Panc1 (cell line): ENCODE data around the gene CARNS1. TPM values are rescaled to one million over a fixed set of nuclear protein-coding genes. Genes with fewer than 3 reads are reported as not detected.
"Not testable (repeated sequence)": the region's sequence is repeated elsewhere in the genome, so short reads cannot be mapped to it uniquely, and the experiment has no call there.

ENCODE experiments used
- ATAC-seq: fragments of 200-7000 bp; cut with Tn5 transposase; 2 replicates; pipeline ENCODE4 v1.9.1; 2020; ENCODE audit warnings: mild to moderate bottlenecking, moderate library complexity
- BruUV-seq: library from RNA; stranded (reverse); fragments of 400-500 nt; replicated peaks from 2 replicates; lab custom pipeline; 2021; lab: Mats Ljungman, UMichigan
- CTCF ChIA-PET: fragments of 300-600 bp; sonication (Branson Sonifier 250); formaldehyde crosslinking; loops from one replicate; lab custom pipeline; 2022; ENCODE audit warnings: antibody characterized with exemption; lab: Charles Lee
- POLR2A ChIA-PET: fragments of 300-600 bp; sonication (Branson Sonifier 250); formaldehyde crosslinking; loops from one replicate; lab custom pipeline; 2022; ENCODE audit warnings: antibody characterized with exemption; lab: Charles Lee
- DNase-seq: peaks from one replicate; pipeline ENCODE4 v3.0.0-alpha.2; 2010; ENCODE audit warnings: low read depth, low spot score
- H3K27ac ChIP-seq: 2 replicates; pipeline ENCODE4 v1.5.1; 2011; ENCODE audit warnings: mild to moderate bottlenecking, low read length, inconsistent platforms
- H3K27me3 ChIP-seq: fragments of 200-500 bp; sonication (Bioruptor generic); 2 replicates; pipeline ENCODE4 v1.6.0; 2014; ENCODE audit warnings: low read length, inconsistent platforms; ENCODE audit not compliant: control insufficient read depth, insufficient read depth
- H3K36me3 ChIP-seq: fragments of 200-500 bp; sonication (Bioruptor generic); 2 replicates; pipeline ENCODE4 v1.5.1; 2014; ENCODE audit warnings: inconsistent platforms, mild to moderate bottlenecking, low read length, moderate library complexity; ENCODE audit not compliant: control insufficient read depth, insufficient read depth
- H3K4me1 ChIP-seq: 2 replicates; pipeline ENCODE4 v1.5.1; 2011; ENCODE audit warnings: inconsistent platforms, mild to moderate bottlenecking, low read length, moderate library complexity; ENCODE audit not compliant: control insufficient read depth, insufficient read depth
- H3K4me3 ChIP-seq, 2 experiments: 2 replicates each; pipeline ENCODE4 v1.5.1; 2011 to 2012; ENCODE audit warnings: low read depth in 2 of 2, low read length in 2 of 2, mild to moderate bottlenecking in 2 of 2, inconsistent platforms in 1 of 2, moderate library complexity in 1 of 2
- H3K9me3 ChIP-seq: fragments of 200-500 bp; sonication (Bioruptor generic); 2 replicates; pipeline ENCODE4 v1.5.1; 2014; ENCODE audit warnings: low read depth, mild to moderate bottlenecking, inconsistent platforms, low read length, moderate library complexity; ENCODE audit not compliant: control insufficient read depth, insufficient read depth
- POLR2AphosphoS5 ChIP-seq: IDR thresholded peaks from 2 replicates; pipeline ENCODE4 v1.6.1; 2012; ENCODE audit warnings: mild to moderate bottlenecking, low read depth, low read length, moderate library complexity
- SIN3A ChIP-seq: IDR thresholded peaks from 2 replicates; pipeline ENCODE4 v1.6.1; 2012; ENCODE audit warnings: low read depth, mild to moderate bottlenecking, low read length, moderate library complexity, borderline replicate concordance; ENCODE audit not compliant: insufficient read depth
- TCF7L2 ChIP-seq: IDR thresholded peaks from 2 replicates; pipeline ENCODE4 v1.6.1; 2011; ENCODE audit warnings: mild to moderate bottlenecking, low read depth, low read length, inconsistent platforms
- in situ Hi-C: cut with HindIII; loops from 2 replicates; pipeline ENCODE4 v1.10.0; 2016; ENCODE audit warnings: low sequenced_read_pairs, low pct_unique_long_range_greater_than_20kb
- intact Hi-C: fragments of 100-400 bp; cut with micrococcal nuclease; formaldehyde crosslinking; loops from one replicate; pipeline ENCODE4 v1.10.0; 2022; ENCODE audit not compliant: unreplicated experiment
- total RNA-seq: library from RNA; stranded (reverse); gene quantifications from one replicate; pipeline ENCODE4 v1.2.1, GENCODE V29; 2021; ENCODE audit not compliant: unreplicated experiment
- TF ChIP-seq, protein P1 (sequence below): fragments of 450-650 bp; IDR thresholded peaks from 2 replicates; pipeline ENCODE4 v1.5.1; 2017; ENCODE audit warnings: mild to moderate bottlenecking
- TF ChIP-seq, protein P2 (sequence below), 2 experiments: IDR thresholded peaks; 2 replicates each; pipeline ENCODE4 v1.6.1; 2011 to 2012; ENCODE audit warnings: low read depth in 2 of 2, control low read depth in 1 of 2, low read length in 1 of 2, mild to moderate bottlenecking in 1 of 2, moderate library complexity in 1 of 2; ENCODE audit not compliant: insufficient read depth in 1 of 2

Gene CARNS1
- total RNA-seq, 1 experiment from 2014 or later = 1.0 TPM

DNA sequence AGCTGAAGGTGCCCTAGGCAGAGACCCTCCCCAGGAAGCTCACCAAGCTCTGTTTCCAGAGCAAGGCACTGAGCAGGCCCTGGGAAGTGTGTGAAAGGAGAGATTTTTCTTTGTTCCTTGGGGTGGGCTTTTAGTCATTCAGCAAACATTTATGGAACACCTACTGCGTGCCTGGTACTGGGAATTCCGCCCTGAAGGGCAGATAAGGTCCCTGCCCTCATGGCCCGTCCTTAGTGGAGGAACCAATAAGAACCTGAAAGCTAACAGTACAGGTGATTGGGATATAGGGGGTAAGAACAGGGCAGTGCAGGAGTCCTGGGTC is 49.7 kb downstream of the CARNS1 start:
- H3K36me3 ChIP-seq = peaks cover 2% of the 10 kb centered on the region; the same call in 1 of the 2 replicates
- ATAC-seq (no peak), DNase-seq (no peak)
- H3K9me3 ChIP-seq = no peaks in the 10 kb centered on the region
- ChIA-PET POLR2A (interaction anchor here (0.6 kb wide), 1 partner anchor 907 kb away, joined by 4 read pairs; no protein-coding TSS in a partner anchor), CTCF (interaction anchor here (0.6 kb wide), 3 partner anchors 26 to 169 kb away, joined by 3 to 4 read pairs (median 3); no protein-coding TSS in a partner anchor)
- peak overlapping the region; percentile 54 to 55 for H3K4me3 ChIP-seq
- BruUV-seq = no TSS peak
- in situ Hi-C loops = no loop called here
- TF ChIP-seq POLR2AphosphoS5 (no peak), SIN3A (no peak), TCF7L2 (no peak)
- TF ChIP-seq, protein P1, sequence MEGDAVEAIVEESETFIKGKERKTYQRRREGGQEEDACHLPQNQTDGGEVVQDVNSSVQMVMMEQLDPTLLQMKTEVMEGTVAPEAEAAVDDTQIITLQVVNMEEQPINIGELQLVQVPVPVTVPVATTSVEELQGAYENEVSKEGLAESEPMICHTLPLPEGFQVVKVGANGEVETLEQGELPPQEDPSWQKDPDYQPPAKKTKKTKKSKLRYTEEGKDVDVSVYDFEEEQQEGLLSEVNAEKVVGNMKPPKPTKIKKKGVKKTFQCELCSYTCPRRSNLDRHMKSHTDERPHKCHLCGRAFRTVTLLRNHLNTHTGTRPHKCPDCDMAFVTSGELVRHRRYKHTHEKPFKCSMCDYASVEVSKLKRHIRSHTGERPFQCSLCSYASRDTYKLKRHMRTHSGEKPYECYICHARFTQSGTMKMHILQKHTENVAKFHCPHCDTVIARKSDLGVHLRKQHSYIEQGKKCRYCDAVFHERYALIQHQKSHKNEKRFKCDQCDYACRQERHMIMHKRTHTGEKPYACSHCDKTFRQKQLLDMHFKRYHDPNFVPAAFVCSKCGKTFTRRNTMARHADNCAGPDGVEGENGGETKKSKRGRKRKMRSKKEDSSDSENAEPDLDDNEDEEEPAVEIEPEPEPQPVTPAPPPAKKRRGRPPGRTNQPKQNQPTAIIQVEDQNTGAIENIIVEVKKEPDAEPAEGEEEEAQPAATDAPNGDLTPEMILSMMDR = no peak
- TF ChIP-seq, protein P2, sequence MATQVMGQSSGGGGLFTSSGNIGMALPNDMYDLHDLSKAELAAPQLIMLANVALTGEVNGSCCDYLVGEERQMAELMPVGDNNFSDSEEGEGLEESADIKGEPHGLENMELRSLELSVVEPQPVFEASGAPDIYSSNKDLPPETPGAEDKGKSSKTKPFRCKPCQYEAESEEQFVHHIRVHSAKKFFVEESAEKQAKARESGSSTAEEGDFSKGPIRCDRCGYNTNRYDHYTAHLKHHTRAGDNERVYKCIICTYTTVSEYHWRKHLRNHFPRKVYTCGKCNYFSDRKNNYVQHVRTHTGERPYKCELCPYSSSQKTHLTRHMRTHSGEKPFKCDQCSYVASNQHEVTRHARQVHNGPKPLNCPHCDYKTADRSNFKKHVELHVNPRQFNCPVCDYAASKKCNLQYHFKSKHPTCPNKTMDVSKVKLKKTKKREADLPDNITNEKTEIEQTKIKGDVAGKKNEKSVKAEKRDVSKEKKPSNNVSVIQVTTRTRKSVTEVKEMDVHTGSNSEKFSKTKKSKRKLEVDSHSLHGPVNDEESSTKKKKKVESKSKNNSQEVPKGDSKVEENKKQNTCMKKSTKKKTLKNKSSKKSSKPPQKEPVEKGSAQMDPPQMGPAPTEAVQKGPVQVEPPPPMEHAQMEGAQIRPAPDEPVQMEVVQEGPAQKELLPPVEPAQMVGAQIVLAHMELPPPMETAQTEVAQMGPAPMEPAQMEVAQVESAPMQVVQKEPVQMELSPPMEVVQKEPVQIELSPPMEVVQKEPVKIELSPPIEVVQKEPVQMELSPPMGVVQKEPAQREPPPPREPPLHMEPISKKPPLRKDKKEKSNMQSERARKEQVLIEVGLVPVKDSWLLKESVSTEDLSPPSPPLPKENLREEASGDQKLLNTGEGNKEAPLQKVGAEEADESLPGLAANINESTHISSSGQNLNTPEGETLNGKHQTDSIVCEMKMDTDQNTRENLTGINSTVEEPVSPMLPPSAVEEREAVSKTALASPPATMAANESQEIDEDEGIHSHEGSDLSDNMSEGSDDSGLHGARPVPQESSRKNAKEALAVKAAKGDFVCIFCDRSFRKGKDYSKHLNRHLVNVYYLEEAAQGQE (IDR thresholded peaks at IDR 0.05; ENCODE audit: insufficient read depth in 1 of 2, low read depth in 2 of 2, low read length in 1 of 2) = no peak
- no peaks in the 10 kb centered on the region for H3K27me3 ChIP-seq
- peak overlapping the region; percentile 89 for H3K27ac ChIP-seq
- intact Hi-C loops = no loop called here
- H3K4me1 ChIP-seq = peaks cover 43% of the 10 kb centered on the region

DNA sequence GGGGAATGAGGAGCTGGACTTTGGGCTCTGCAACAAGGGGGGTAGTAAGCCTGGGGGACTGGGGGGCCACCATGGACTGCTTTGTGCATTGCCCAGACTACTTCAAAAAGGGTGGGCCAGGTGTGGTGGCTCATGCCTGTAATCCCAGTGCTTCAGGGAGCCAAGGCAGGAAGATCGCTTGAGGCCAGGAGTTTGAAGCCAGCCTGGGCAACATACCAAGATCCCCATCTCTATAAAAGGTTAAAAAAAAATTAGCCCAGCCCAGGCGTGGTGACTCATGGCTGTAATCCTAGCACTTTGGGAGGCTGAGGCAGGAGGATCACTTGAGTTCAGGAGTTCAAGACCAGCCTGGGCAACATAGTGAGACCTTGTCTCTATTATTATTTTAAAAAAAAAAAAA is 50.1 kb downstream of the CARNS1 start:
- ChIA-PET POLR2A (interaction anchor here (0.6 kb wide), 1 partner anchor 907 kb away, joined by 4 read pairs; no protein-coding TSS in a partner anchor), CTCF (interaction anchor here (0.6 kb wide), 3 partner anchors 27 to 169 kb away, joined by 3 to 4 read pairs (median 3); no protein-coding TSS in a partner anchor)
- Histone ChIP-seq H3K4me1 (peaks cover 43% of the 10 kb centered on the region), H3K27ac (peak overlapping the region; percentile 89), H3K4me3 (peak overlapping the region; percentile 54 to 55)
- in situ Hi-C loops, H3K9me3 ChIP-seq, DNase-seq, H3K36me3 ChIP-seq, ATAC-seq, H3K27me3 ChIP-seq, intact Hi-C loops: not testable (repeated sequence)
- BruUV-seq = TSS peak; percentile 87

DNA sequence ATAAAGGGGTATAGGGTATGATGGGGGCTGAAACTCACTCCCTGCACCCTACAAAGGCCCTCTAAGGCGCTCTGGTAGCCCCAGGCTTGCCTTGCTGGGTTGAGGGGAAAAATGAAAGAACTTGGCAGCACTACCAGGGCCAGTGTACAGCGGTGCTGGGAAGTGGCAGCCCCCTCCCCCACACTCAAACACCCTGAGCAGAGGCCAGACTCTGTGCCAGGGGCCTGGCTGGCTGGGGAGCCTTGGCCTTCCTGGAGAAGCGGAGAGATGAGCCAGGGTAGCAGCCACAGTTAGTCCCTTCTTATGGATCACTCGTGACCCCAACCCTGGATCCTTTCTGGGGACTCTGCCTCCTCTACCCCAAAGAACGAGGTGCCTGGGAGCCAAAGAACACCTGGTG is 50.9 kb downstream of the CARNS1 start:
- Histone ChIP-seq H3K4me3 (no peak overlapping the region), H3K27me3 (no peaks in the 10 kb centered on the region), H3K4me1 (peaks cover 43% of the 10 kb centered on the region), H3K36me3 (peaks cover 2% of the 10 kb centered on the region; the same call in 1 of the 2 replicates), H3K27ac (peak overlapping the region; percentile 52), H3K9me3 (no peaks in the 10 kb centered on the region)
- TF ChIP-seq TCF7L2 (no peak), POLR2AphosphoS5 (no peak), SIN3A (no peak)
- TF ChIP-seq, protein P2 (IDR thresholded peaks at IDR 0.05; ENCODE audit: insufficient read depth in 1 of 2, low read depth in 2 of 2, low read length in 1 of 2) = no peak
- TF ChIP-seq, protein P1 = no peak
- CTCF ChIA-PET = no interaction called here
- no peak for DNase-seq
- no peak for ATAC-seq
- BruUV-seq = no TSS peak
- in situ Hi-C loops = no loop called here
- intact Hi-C loops = no loop called here
- POLR2A ChIA-PET = no interaction called here
